Activated naive CD4-positive, alpha-beta T cell treated with anti-CD3 and anti-CD28 coated beads, Interleukin-2, amount 50 U/mL, for 24 hours (primary cell): ENCODE measurements around the gene PIM3.
A peak's percentile ranks its signal among the peaks of the same experiment; 100 is the strongest.

Experiments
- H3K27ac Mint-ChIP-seq: one replicate; pipeline ENCODE4 v1.8.0; 2021; ENCODE audit warnings: mild to moderate bottlenecking, mixed read lengths
- H3K27me3 Mint-ChIP-seq: one replicate; pipeline ENCODE4 v1.8.0; 2021; ENCODE audit warnings: mixed read lengths
- H3K36me3 Mint-ChIP-seq: one replicate; pipeline ENCODE4 v1.8.0; 2021; ENCODE audit warnings: mixed read lengths
- H3K4me1 Mint-ChIP-seq: one replicate; pipeline ENCODE4 v1.8.0; 2021; ENCODE audit warnings: mixed read lengths
- H3K4me3 Mint-ChIP-seq: one replicate; pipeline ENCODE4 v1.8.0; 2021; ENCODE audit warnings: mild to moderate bottlenecking, mixed read lengths
- H3K9me3 Mint-ChIP-seq: one replicate; pipeline ENCODE4 v1.8.0; 2021; ENCODE audit warnings: mixed read lengths

PIM3 gene

GRCh38 chr22:50008151-50009040, 47.8 kb downstream of the PIM3 start:
- Mint-ChIP-seq H3K4me1 (peaks cover 10% of the 10 kb centered on the region), H3K4me3 (no peak overlapping the region), H3K36me3 (no peaks in the 10 kb centered on the region)

GRCh38 chr22:50009251-50009650, 48.7 kb downstream of the PIM3 start:
- Mint-ChIP-seq H3K27me3 (no peaks in the 10 kb centered on the region), H3K4me3 (no peak overlapping the region), H3K9me3 (no peaks in the 10 kb centered on the region), H3K4me1 (peaks cover 10% of the 10 kb centered on the region), H3K36me3 (no peaks in the 10 kb centered on the region), H3K27ac (no peak overlapping the region)

More at GRCh38 chr22:50008151-50009040, 47.8 kb downstream of the PIM3 start:
- Mint-ChIP-seq H3K27ac (no peak overlapping the region), H3K27me3 (no peaks in the 10 kb centered on the region), H3K9me3 (no peaks in the 10 kb centered on the region)

GRCh38 chr22:50009765-50010675, 49.4 kb downstream of the PIM3 start:
- no peaks in the 10 kb centered on the region for H3K27me3 Mint-ChIP-seq
- H3K9me3 Mint-ChIP-seq, result no peaks in the 10 kb centered on the region
- H3K4me3 Mint-ChIP-seq, result no peak overlapping the region
- H3K27ac Mint-ChIP-seq, result peak overlapping the region; percentile 30
- no peaks in the 10 kb centered on the region for H3K36me3 Mint-ChIP-seq
- peaks cover 10% of the 10 kb centered on the region for H3K4me1 Mint-ChIP-seq

- H3K4me3 Mint-ChIP-seq, result peak overlapping the region; percentile 33
- H3K27me3 Mint-ChIP-seq, result no peaks in the 10 kb centered on the region
- no peaks in the 10 kb centered on the region for H3K36me3 Mint-ChIP-seq
- no peak overlapping the region for H3K27ac Mint-ChIP-seq
- no peaks in the 10 kb centered on the region for H3K9me3 Mint-ChIP-seq
- H3K4me1 Mint-ChIP-seq, result peaks cover 10% of the 10 kb centered on the region
These were observed 50.3 kb downstream of the PIM3 start for GRCh38 chr22:50010676-50011446.

- Mint-ChIP-seq H3K4me3 (peak overlapping the region; percentile 33), H3K9me3 (no peaks in the 10 kb centered on the region), H3K27me3 (no peaks in the 10 kb centered on the region), H3K4me1 (peaks cover 10% of the 10 kb centered on the region), H3K36me3 (no peaks in the 10 kb centered on the region), H3K27ac (no peak overlapping the region)
These were observed 51.1 kb downstream of the PIM3 start for GRCh38 chr22:50011447-50012210.

GRCh38 chr22:50012211-50013181, 51.9 kb downstream of the PIM3 start, which contains the start of gene IL17REL:
IL17REL (minus strand) TSS chr22:50012765; CDS start chr22:50012646, 119 bp downstream.
- Mint-ChIP-seq H3K9me3 (no peaks in the 10 kb centered on the region), H3K27me3 (no peaks in the 10 kb centered on the region), H3K4me3 (peak within 1 kb of the TSS; percentile 33), H3K36me3 (no peaks in the 10 kb centered on the region), H3K27ac (no peak within 1 kb of the TSS), H3K4me1 (peaks cover 10% of the 10 kb centered on the region)
